IgD-negative memory B cell (primary cell): Measurements from ENCODE around the gene HS2ST1. TPM values are rescaled to one million over a fixed set of nuclear protein-coding genes. Genes with fewer than 3 reads are reported as not detected.
"Not testable (repeated sequence)": the region's sequence is repeated elsewhere in the genome, so short reads cannot be mapped to it uniquely, and the experiment has no call there.

Experiments
- H3K27ac Mint-ChIP-seq, 3 donors: one replicate each; pipeline ENCODE4 v1.8.0; 2020 to 2022; ENCODE audit warnings: mild to moderate bottlenecking in 3 of 3, mixed read lengths in 3 of 3, moderate library complexity in 1 of 3
- H3K27me3 Mint-ChIP-seq: one replicate; pipeline ENCODE4 v1.8.0; 2021; ENCODE audit warnings: mixed read lengths
- H3K36me3 Mint-ChIP-seq: one replicate; pipeline ENCODE4 v1.8.0; 2020; ENCODE audit warnings: mild to moderate bottlenecking, mixed read lengths
- H3K4me1 Mint-ChIP-seq, 3 donors: one replicate each; pipeline ENCODE4 v1.8.0; 2020 to 2022; ENCODE audit warnings: mixed read lengths in 3 of 3, mild to moderate bottlenecking in 1 of 3
- H3K4me3 Mint-ChIP-seq, 4 donors: one replicate each; pipeline ENCODE4 v1.8.0; 2020 to 2022; ENCODE audit warnings: mild to moderate bottlenecking in 4 of 4, mixed read lengths in 4 of 4, moderate library complexity in 3 of 4
- H3K9me3 Mint-ChIP-seq, 3 donors: one replicate each; pipeline ENCODE4 v1.8.0; 2020 to 2021; ENCODE audit warnings: mixed read lengths in 3 of 3, mild to moderate bottlenecking in 1 of 3
- polyA plus RNA-seq: library from polyadenylated mRNA; unstranded; fragments of 300-500 nt; fragmentation: Illumina TruSeq; gene quantifications from one replicate; pipeline ENCODE4 v1.2.3, GENCODE V29; 2021

The HS2ST1 gene
- polyA plus RNA-seq, 1 donor from 2014 or later, result 7.2 TPM

DNA sequence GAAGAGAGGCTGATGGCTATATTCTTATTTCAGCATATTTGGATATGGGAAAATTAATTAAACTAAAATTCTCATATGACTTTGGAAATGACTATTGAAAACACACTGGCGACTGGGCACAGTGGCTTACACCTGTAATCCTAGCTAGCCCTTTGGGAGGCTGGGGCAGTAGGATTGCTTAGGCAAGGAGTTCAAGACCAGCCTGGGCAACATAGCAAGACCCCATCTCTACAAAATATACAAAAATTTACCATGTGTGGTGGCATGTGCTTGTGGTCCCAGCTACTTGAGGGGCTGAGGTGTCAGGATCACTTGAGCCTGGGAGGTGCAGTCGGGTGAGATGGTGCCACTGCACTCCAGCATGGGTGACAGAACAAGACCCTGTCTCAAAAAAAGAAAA, 26.2 kb downstream of the HS2ST1 start:
- no peak overlapping the region for H3K27ac Mint-ChIP-seq
- no peak overlapping the region for H3K4me3 Mint-ChIP-seq
- H3K9me3 Mint-ChIP-seq, result no peaks in the 10 kb centered on the region
- peaks cover 3% of the 10 kb centered on the region for H3K36me3 Mint-ChIP-seq
- H3K4me1 Mint-ChIP-seq, result peaks cover 8 to 13% (median 12%) of the 10 kb centered on the region in 3 donors
- H3K27me3 Mint-ChIP-seq, result no peaks in the 10 kb centered on the region

- no peak overlapping the region for H3K27ac Mint-ChIP-seq
- peaks cover 3% of the 10 kb centered on the region for H3K36me3 Mint-ChIP-seq
- H3K27me3 Mint-ChIP-seq, result no peaks in the 10 kb centered on the region
- peaks cover 8 to 13% (median 12%) of the 10 kb centered on the region in 3 donors for H3K4me1 Mint-ChIP-seq
- H3K4me3 Mint-ChIP-seq, result no peak overlapping the region
- no peaks in the 10 kb centered on the region for H3K9me3 Mint-ChIP-seq
These were observed 27.6 kb downstream of the HS2ST1 start for GRCh38 chr1:86942042-86942441.

DNA sequence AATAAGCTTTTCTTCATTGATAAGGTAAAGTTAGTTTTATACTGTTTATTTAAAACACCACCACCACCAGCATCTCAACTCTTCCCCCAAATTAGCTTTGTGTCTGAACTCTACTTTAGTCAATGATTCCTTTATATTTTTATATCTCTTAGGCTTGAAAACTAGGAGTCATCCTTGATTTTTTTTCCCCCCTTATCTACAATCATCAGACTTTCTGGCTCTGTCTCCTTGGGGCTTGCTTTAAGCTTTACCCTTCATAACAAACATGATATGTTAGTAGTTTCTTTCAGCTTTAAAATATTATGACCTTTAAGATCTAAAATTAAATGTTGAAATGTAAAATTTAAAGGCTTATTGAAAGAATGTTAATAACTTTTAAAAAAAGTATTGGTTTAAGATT, 28.3 kb downstream of the HS2ST1 start:
- H3K4me1 Mint-ChIP-seq, result peaks cover 8 to 15% (median 13%) of the 10 kb centered on the region in 3 donors

GRCh38 chr1:86948212-86948611, 33.8 kb downstream of the HS2ST1 start:
- no peaks in the 10 kb centered on the region for H3K9me3 Mint-ChIP-seq
- H3K4me1 Mint-ChIP-seq, result peaks cover 0 to 21% (median 12%) of the 10 kb centered on the region in 3 donors
- no peak overlapping the region for H3K4me3 Mint-ChIP-seq
- no peaks in the 10 kb centered on the region for H3K27me3 Mint-ChIP-seq
- no peak overlapping the region for H3K27ac Mint-ChIP-seq
- H3K36me3 Mint-ChIP-seq, result peaks cover 2% of the 10 kb centered on the region

More for the DNA sequence above, 28.3 kb downstream of the HS2ST1 start:
- Mint-ChIP-seq H3K27me3 (no peaks in the 10 kb centered on the region), H3K4me3 (no peak overlapping the region), H3K27ac (no peak overlapping the region), H3K9me3 (no peaks in the 10 kb centered on the region), H3K36me3 (peaks cover 3% of the 10 kb centered on the region)

DNA sequence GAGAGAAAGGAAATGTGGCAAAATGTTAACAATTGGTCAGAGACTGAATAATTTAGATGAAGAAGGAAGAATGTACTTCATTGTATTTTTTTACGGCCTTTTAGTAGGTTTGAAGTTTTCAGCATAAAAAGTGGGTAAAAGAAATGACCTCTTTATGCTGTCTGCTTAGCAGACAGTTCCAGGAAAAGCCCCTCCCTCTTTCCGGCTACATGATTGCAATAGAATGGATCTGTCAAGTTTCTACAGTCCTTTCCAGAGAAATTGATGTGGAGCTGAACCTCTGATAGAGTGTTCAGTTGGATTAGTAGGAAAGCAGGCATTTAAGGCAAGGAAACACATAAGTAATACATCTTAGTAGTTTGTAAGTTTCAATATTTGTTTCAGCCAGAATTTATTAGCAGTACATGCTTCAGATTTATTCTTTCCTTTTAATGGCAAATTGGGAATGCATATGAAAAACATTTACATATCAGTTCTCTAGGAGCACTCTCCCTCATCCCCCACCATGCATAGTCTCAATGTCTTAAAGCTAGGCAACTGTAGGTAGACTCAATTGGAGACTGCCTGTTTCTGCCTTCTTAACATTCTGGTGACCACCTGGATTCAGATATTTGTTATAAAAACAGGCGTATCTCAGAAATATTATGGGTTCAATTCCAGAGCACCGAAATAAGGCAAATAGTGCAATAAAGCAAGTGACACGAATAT, 36.4 kb downstream of the HS2ST1 start:
- no peaks in the 10 kb centered on the region for H3K9me3 Mint-ChIP-seq
- H3K27ac Mint-ChIP-seq, result no peak overlapping the region
- H3K36me3 Mint-ChIP-seq, result no peaks in the 10 kb centered on the region
- H3K4me1 Mint-ChIP-seq, result peaks cover 0 to 17% (median 13%) of the 10 kb centered on the region in 3 donors
- no peak overlapping the region for H3K4me3 Mint-ChIP-seq
- no peaks in the 10 kb centered on the region for H3K27me3 Mint-ChIP-seq

DNA sequence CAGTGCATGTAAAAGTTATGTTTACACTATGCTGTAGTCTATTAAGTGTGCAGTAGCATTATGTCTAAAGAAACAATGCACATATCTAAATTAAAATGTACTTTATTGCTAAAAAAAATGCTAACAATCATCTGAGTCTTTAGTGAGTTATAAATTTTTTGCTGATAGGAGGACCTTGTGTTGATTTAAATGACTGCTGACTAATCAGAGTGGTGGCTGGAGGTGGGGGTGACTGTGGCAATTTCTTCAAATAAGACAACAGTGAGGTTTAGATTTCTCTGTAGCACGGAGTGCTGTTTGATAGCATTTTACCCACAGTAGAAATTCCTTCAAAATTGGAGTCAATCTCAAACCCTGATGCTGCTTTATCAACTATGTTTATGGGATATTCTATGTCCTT, 37.0 kb downstream of the HS2ST1 start:
- Mint-ChIP-seq H3K4me3 (no peak overlapping the region), H3K36me3 (no peaks in the 10 kb centered on the region), H3K4me1 (peaks cover 0 to 17% (median 13%) of the 10 kb centered on the region in 3 donors), H3K27me3 (no peaks in the 10 kb centered on the region), H3K27ac (no peak overlapping the region), H3K9me3 (no peaks in the 10 kb centered on the region)

GRCh38 chr1:86953167-86953566, 38.7 kb downstream of the HS2ST1 start:
- Mint-ChIP-seq H3K4me3 (peak overlapping the region in 2 of 4 donors; percentile 12 to 18), H3K36me3 (peaks cover 1% of the 10 kb centered on the region), H3K4me1 (peaks cover 3 to 13% (median 10%) of the 10 kb centered on the region in 3 donors), H3K27ac (no peak overlapping the region), H3K27me3 (no peaks in the 10 kb centered on the region), H3K9me3 (no peaks in the 10 kb centered on the region)

- Mint-ChIP-seq H3K27me3 (no peaks in the 10 kb centered on the region), H3K9me3 (no peaks in the 10 kb centered on the region), H3K27ac (no peak overlapping the region), H3K4me1 (peaks cover 3 to 10% (median 9%) of the 10 kb centered on the region in 3 donors), H3K36me3 (peaks cover 3% of the 10 kb centered on the region), H3K4me3 (no peak overlapping the region)
These were observed 41.2 kb downstream of the HS2ST1 start for GRCh38 chr1:86955678-86956077.

DNA sequence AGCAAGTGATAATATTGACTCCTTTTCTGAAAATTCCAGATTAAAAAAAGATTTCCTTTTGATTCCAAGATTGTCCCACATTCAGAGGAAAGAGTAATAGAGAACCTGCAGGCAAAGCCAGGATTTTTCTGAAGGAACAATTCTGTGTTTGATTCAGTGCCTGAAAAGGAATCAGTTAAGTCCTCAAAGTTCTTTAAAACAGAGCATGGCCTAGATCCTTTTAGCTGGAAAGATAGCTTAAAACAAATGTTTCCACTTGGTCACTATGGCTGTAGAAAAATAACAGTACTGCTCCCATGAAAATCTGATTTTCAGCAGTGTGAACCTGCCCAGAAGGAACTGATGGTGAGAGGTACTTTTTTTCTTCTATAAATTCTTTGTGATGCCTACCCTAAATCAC, 41.8 kb downstream of the HS2ST1 start:
- no peak overlapping the region for H3K27ac Mint-ChIP-seq
- H3K4me1 Mint-ChIP-seq, result peaks cover 3 to 10% (median 9%) of the 10 kb centered on the region in 3 donors
- no peaks in the 10 kb centered on the region for H3K27me3 Mint-ChIP-seq
- H3K4me3 Mint-ChIP-seq, result no peak overlapping the region
- H3K9me3 Mint-ChIP-seq, result no peaks in the 10 kb centered on the region
- H3K36me3 Mint-ChIP-seq, result peaks cover 3% of the 10 kb centered on the region

GRCh38 chr1:86957221-86957620, 42.8 kb downstream of the HS2ST1 start:
- Mint-ChIP-seq H3K9me3 (no peaks in the 10 kb centered on the region), H3K36me3 (peaks cover 3% of the 10 kb centered on the region), H3K4me3 (no peak overlapping the region), H3K27me3 (no peaks in the 10 kb centered on the region), H3K27ac (no peak overlapping the region), H3K4me1 (peaks cover 3 to 10% (median 9%) of the 10 kb centered on the region in 3 donors)

DNA sequence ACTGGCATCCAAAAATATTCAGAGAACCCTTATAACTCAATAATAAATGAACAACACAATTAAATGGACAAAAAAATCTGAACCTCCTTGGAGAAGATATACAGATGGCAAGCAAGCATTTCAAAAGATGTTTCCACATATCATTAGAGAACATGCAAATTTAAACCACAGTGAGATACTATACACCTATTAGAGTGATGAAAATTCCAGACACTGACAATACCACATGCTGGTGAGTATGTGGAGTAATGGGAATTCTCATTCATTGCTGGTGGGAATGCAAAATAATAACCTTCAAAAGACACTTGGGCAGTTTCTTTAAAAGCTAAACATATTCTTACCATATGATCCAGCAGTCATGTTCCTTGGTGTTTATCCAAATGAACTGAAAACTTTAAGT, 46.1 kb downstream of the HS2ST1 start:
- peaks cover 4 to 9% (median 6%) of the 10 kb centered on the region in 3 donors for H3K4me1 Mint-ChIP-seq
- no peak overlapping the region for H3K4me3 Mint-ChIP-seq
- no peaks in the 10 kb centered on the region for H3K27me3 Mint-ChIP-seq
- H3K9me3 Mint-ChIP-seq, result no peaks in the 10 kb centered on the region
- peaks cover 3% of the 10 kb centered on the region for H3K36me3 Mint-ChIP-seq
- H3K27ac Mint-ChIP-seq, result no peak overlapping the region

DNA sequence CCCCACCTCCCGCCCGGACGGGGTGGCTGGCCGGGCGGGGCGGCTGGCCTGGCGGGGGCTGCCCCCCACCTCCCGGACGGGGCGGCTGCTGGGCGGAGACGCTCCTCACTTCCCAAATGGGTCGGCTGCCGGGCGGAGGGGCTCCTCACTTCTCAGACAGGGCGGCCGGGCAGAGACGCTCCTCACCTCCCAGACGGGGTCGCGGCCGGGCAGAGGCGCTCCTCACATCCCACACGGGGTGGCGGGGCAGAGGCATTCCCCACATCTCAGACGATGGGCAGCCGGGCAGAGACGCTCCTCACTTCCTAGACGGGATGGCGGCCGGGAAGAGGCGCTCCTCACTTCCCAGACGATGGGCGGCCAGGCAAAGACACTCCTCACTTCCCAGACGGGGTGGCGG, 49.4 kb downstream of the HS2ST1 start:
- H3K4me1 Mint-ChIP-seq, result peaks cover 6 to 14% (median 6%) of the 10 kb centered on the region in 3 donors
- H3K4me3 Mint-ChIP-seq, H3K27ac Mint-ChIP-seq, H3K9me3 Mint-ChIP-seq, H3K27me3 Mint-ChIP-seq, H3K36me3 Mint-ChIP-seq: not testable (repeated sequence)

DNA sequence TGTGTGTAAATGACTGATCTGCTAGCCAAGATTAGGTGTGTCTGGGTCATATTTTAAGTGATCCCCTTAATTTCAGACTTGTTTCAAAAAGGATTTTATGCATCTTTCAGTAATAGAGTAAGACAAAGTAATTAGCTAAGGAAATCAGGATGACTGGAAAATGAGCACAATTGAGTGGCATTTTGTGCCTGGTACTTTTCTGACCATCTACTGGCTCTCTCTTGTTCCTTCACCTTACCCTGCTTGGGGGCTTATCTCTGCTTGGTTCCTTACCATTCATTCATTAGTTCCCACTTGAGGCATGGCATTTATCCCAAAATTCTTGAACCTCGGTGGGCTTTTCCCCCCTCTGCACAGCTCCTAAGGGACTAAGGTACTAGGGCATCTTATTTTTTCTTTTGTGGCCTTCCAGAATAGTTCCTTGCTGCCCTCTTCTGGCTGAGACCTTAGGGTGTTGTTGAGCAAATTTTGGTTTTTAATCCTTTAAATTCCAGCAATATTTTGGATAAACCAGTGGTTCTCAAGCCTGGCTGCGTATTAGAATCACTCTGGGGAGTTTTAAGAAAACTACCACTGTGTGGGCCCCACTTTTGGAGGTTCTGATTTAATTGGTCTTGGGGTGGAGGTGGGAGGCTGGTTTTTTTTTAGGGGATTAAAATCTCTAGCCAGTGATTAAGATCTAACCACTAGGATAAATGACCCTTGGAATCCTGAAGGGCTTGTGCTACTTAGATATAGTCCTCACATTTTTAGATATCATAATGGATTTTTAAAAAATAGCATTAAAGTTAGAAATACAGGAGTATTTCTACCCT, 50.8 kb downstream of the HS2ST1 start:
- Mint-ChIP-seq H3K27me3 (no peaks in the 10 kb centered on the region), H3K9me3 (no peaks in the 10 kb centered on the region), H3K4me1 (peaks cover 6 to 14% (median 6%) of the 10 kb centered on the region in 3 donors), H3K27ac (peak overlapping the region in 2 of 3 donors; percentile 7 to 64), H3K36me3 (peaks cover 1% of the 10 kb centered on the region), H3K4me3 (peak overlapping the region in 1 of 4 donors; percentile 30)

GRCh38 chr1:86965827-86966182, 51.4 kb downstream of the HS2ST1 start:
- Mint-ChIP-seq H3K27me3 (no peaks in the 10 kb centered on the region), H3K4me3 (peak overlapping the region in 1 of 4 donors; percentile 15), H3K36me3 (peaks cover 1% of the 10 kb centered on the region), H3K4me1 (peaks cover 6 to 14% (median 6%) of the 10 kb centered on the region in 3 donors), H3K9me3 (no peaks in the 10 kb centered on the region), H3K27ac (peak overlapping the region in 2 of 3 donors; percentile 7 to 64)

DNA sequence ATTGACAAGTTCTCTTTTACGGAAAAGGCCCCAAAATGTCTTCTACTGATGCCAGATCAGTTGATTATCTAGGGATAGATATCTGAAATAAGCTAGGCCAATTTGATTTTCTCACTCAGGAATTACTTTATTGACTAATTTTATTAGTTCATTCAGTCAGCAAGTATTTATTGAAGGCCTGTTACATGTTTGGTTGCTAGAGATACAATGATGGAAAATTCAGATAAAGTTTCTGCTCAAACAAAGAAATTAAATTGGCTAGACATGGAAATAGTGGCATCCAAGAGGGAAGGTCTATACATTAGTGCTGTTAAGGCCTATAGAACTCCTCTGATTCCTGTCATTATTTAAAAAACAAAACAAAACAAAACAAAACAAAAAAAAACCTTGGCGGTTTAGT, 56.5 kb downstream of the HS2ST1 start:
- Mint-ChIP-seq H3K4me3 (no peak overlapping the region), H3K36me3 (peaks cover 1% of the 10 kb centered on the region), H3K4me1 (peaks cover 0 to 4% (median 2%) of the 10 kb centered on the region in 3 donors), H3K27me3 (no peaks in the 10 kb centered on the region), H3K9me3 (no peaks in the 10 kb centered on the region), H3K27ac (no peak overlapping the region)
